Endothelial cell of umbilical vein (primary cell): ENCODE measurements around the gene PF4V1. TPM values are rescaled to one million over a fixed set of nuclear protein-coding genes. Genes with fewer than 3 reads are reported as not detected.

Source experiments
- BruUV-seq: library from RNA; stranded (reverse); fragments of 400-500 nt; replicated peaks from 2 replicates; lab custom pipeline; 2021; lab: Mats Ljungman, UMichigan
- CTCF ChIA-PET: fragments of 300-600, 350-600 bp; sonication (Branson Sonifier 250); formaldehyde crosslinking; loops from one replicate; lab custom pipeline; 2021; ENCODE audit warnings: antibody characterized with exemption, inconsistent platforms; lab: Charles Lee
- POLR2A ChIA-PET: fragments of 300-600, 350-600 bp; sonication (Branson Sonifier 250); formaldehyde crosslinking; loops from one replicate; lab custom pipeline; 2021; ENCODE audit warnings: antibody characterized with exemption, inconsistent platforms; lab: Charles Lee
- DNase-seq: peaks from one replicate; pipeline ENCODE4 v3.0.0-alpha.2; 2011; ENCODE audit warnings: low read depth, low spot score
- FAIRE-seq: peaks from 2 replicates; lab custom pipeline; 2011; peaks lifted over from hg19 to GRCh38; lab: Jason Lieb, UNC
- H2AFZ ChIP-seq: 2 replicates; pipeline ENCODE4 v1.6.0; 2012; ENCODE audit warnings: low read depth, low read length, control low read depth, inconsistent platforms
- H3K27ac ChIP-seq: 2 replicates; pipeline ENCODE4 v1.5.1; 2011; ENCODE audit warnings: low read depth, mild to moderate bottlenecking, control low read depth, low read length, moderate library complexity; ENCODE audit not compliant: insufficient read depth
- H3K27me3 ChIP-seq, 2 experiments: 2 replicates each; pipeline versions ENCODE4 v1.6.0 to v1.6.1; 2011; ENCODE audit warnings: low read length in 2 of 2, mixed read lengths in 1 of 2; ENCODE audit not compliant: control insufficient read depth in 2 of 2, insufficient read depth in 2 of 2
- H3K36me3 ChIP-seq, 2 experiments: 2 replicates in 1 of 2; 3 replicates in 1 of 2; pipeline ENCODE4 v1.5.1; 2011; ENCODE audit warnings: low read length in 2 of 2, mild to moderate bottlenecking in 1 of 2, moderate library complexity in 1 of 2; ENCODE audit not compliant: control insufficient read depth in 2 of 2, insufficient read depth in 2 of 2; ENCODE audit errors: extremely low read depth in 1 of 2
- H3K4me1 ChIP-seq: 3 replicates; pipeline ENCODE4 v1.5.1; 2011; ENCODE audit warnings: mild to moderate bottlenecking, low read length; ENCODE audit not compliant: control insufficient read depth, insufficient read depth; ENCODE audit errors: extremely low read depth
- H3K4me2 ChIP-seq: 2 replicates; pipeline ENCODE4 v1.6.1; 2011; ENCODE audit warnings: low read length, control low read depth, mixed read lengths; ENCODE audit not compliant: insufficient read depth
- H3K4me3 ChIP-seq, 3 experiments: fragments of 200-600 bp in 1 of 3; sonication (generic), shearing (Covaris generic) in 1 of 3; replicated peaks in 1 of 3; 2 replicates each; pipeline ENCODE4 v1.5.1; 2011 to 2016; ENCODE audit warnings: control low read depth in 3 of 3, low read length in 3 of 3, mild to moderate bottlenecking in 2 of 3, inconsistent platforms in 1 of 3, low read depth in 1 of 3, moderate library complexity in 1 of 3; ENCODE audit not compliant: insufficient read depth in 1 of 3
- H3K79me2 ChIP-seq: 2 replicates; pipeline ENCODE4 v1.6.0; 2012; ENCODE audit warnings: low read length, inconsistent platforms; ENCODE audit not compliant: control insufficient read depth, insufficient read depth
- H3K9ac ChIP-seq: replicated peaks from 2 replicates; pipeline ENCODE3; 2011; ENCODE audit warnings: low read length, control low read depth; ENCODE audit not compliant: insufficient read depth; ENCODE audit errors: extremely low read depth
- H3K9me1 ChIP-seq: replicated peaks from 3 replicates; pipeline ENCODE4 v1.6.0; 2011; ENCODE audit warnings: mild to moderate bottlenecking, low read length; ENCODE audit not compliant: control insufficient read depth, insufficient read depth; ENCODE audit errors: extremely low read depth
- H3K9me3 ChIP-seq: replicated peaks from 2 replicates; pipeline ENCODE4 v1.5.1; 2012; ENCODE audit warnings: low read length, inconsistent platforms; ENCODE audit not compliant: control insufficient read depth, insufficient read depth
- H4K20me1 ChIP-seq: replicated peaks from 2 replicates; pipeline ENCODE3; 2011; ENCODE audit warnings: mild to moderate bottlenecking, low read length; ENCODE audit not compliant: control insufficient read depth, insufficient read depth; ENCODE audit errors: extremely low read depth
- CTCF ChIP-seq, 2 donors: IDR thresholded peaks; 1 replicate in 1 of 2; 2 replicates in 1 of 2; pipeline ENCODE4 v1.5.1; 2011; ENCODE audit warnings: low read length in 2 of 2, mild to moderate bottlenecking in 2 of 2, moderate library complexity in 2 of 2, control low read depth in 1 of 2, inconsistent platforms in 1 of 2, low read depth in 1 of 2; ENCODE audit not compliant: insufficient read depth in 1 of 2; ENCODE audit errors: extremely low read depth in 1 of 2
- EZH2 ChIP-seq: IDR thresholded peaks from 2 replicates; pipeline ENCODE4 v1.6.1; 2012; ENCODE audit warnings: borderline replicate concordance, low read depth, mild to moderate bottlenecking, moderate library complexity, low read length, inconsistent platforms; ENCODE audit not compliant: severe bottlenecking
- FOS ChIP-seq: IDR thresholded peaks from 2 replicates; pipeline ENCODE4 v1.6.1; 2011; ENCODE audit warnings: mild to moderate bottlenecking, low read length, moderate library complexity, borderline replicate concordance; ENCODE audit not compliant: insufficient read depth
- GATA2 ChIP-seq: IDR thresholded peaks from 2 replicates; pipeline ENCODE4 v1.7.0; 2011; ENCODE audit warnings: low read depth, mild to moderate bottlenecking, moderate library complexity, mixed read lengths, low read length; ENCODE audit not compliant: insufficient read length, insufficient read depth
- JUN ChIP-seq: IDR thresholded peaks from 2 replicates; pipeline ENCODE4 v1.6.1; 2011; ENCODE audit warnings: borderline replicate concordance, low read depth; ENCODE audit not compliant: insufficient read length, insufficient read depth
- MYC ChIP-seq: IDR thresholded peaks from one replicate; pipeline ENCODE4 v1.6.1; 2011; ENCODE audit warnings: mild to moderate bottlenecking, low read depth, low read length
- POLR2A ChIP-seq: IDR thresholded peaks from 2 replicates; pipeline ENCODE4 v1.6.1; 2012; ENCODE audit warnings: low read depth, mild to moderate bottlenecking, control low read depth, low read length
- POLR2AphosphoS5 ChIP-seq: IDR thresholded peaks from 2 replicates; pipeline ENCODE4 v1.6.1; 2012; ENCODE audit warnings: low read depth, mild to moderate bottlenecking, control low read depth, low read length, moderate library complexity; ENCODE audit not compliant: insufficient read depth
- dilution Hi-C: fragments of 300-500 bp; cut with MboI; formaldehyde crosslinking; loops from one replicate; pipeline ENCODE4 v1.15.0; 2019; ENCODE audit warnings: low sequenced_read_pairs; ENCODE audit not compliant: extremely low pct_ligation_motif_present
- intact Hi-C: fragments of 100-400 bp; cut with micrococcal nuclease; formaldehyde crosslinking; loops from one replicate; pipeline ENCODE4 v1.10.0; 2022
- polyA plus RNA-seq, 4 experiments: library from polyadenylated mRNA; depleted of rRNA in 3 of 4; stranded (reverse) in 3 of 4; unstranded in 1 of 4; fragments of >200 nt; gene quantifications; 2 replicates each; pipeline versions ENCODE4 v1.2.1 to v1.2.3, GENCODE V29; 2011 to 2012; ENCODE audit warnings: missing spikeins in 1 of 4
- total RNA-seq: library from RNA; stranded (reverse); gene quantifications from 2 replicates; pipeline ENCODE4 v1.2.3, GENCODE V29; 2021
- TF ChIP-seq, protein P1 (sequence below): IDR thresholded peaks from 2 replicates; pipeline ENCODE4 v1.6.1; 2011; ENCODE audit not compliant: insufficient read depth, insufficient read length

PF4V1 gene
- total and polyA plus RNA-seq, 2 donors (not counting 3 experiments of a cell fraction or from before 2014, with no cell fraction given): not detected

- no peak for FAIRE-seq
- no TSS peak for BruUV-seq
- Histone ChIP-seq H3K79me2 (no peaks in the 10 kb centered on the region), H3K9me1 (no peaks in the 10 kb centered on the region), H3K9me3 (no peaks in the 10 kb centered on the region), H3K9ac (no peak overlapping the region), H4K20me1 (no peaks in the 10 kb centered on the region), H3K27ac (no peak overlapping the region), H3K4me2 (no peak overlapping the region), H2AFZ (no peak overlapping the region), H3K4me3 (no peak overlapping the region), H3K27me3 (no peaks in the 10 kb centered on the region), H3K4me1 (peaks cover 14% of the 10 kb centered on the region), H3K36me3 (no peaks in the 10 kb centered on the region)
- ChIA-PET CTCF (no interaction called here), POLR2A (no interaction called here)
- intact Hi-C loops: no loop called here
- TF ChIP-seq JUN: no peak
- TF ChIP-seq POLR2A: no peak
- TF ChIP-seq, protein P1, sequence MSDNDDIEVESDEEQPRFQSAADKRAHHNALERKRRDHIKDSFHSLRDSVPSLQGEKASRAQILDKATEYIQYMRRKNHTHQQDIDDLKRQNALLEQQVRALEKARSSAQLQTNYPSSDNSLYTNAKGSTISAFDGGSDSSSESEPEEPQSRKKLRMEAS: no peak
- no peak for TF ChIP-seq EZH2
- no peak for TF ChIP-seq FOS
- no peak for TF ChIP-seq GATA2
- no peak for TF ChIP-seq POLR2AphosphoS5
- TF ChIP-seq CTCF (IDR thresholded peaks at IDR 0.05; ENCODE audit: extremely low read depth in 1 of 2, insufficient read depth in 1 of 2, low read depth in 1 of 2, low read length in 2 of 2): no peak
- TF ChIP-seq MYC: no peak
- no peak for DNase-seq
- dilution Hi-C loops: no loop called here
Measured at GRCh38 chr4:73821325-73821724, 31.8 kb upstream of the PF4V1 start.
